ENCODE results near the gene PERM1. TPM values are rescaled to one million over a fixed set of nuclear protein-coding genes. Genes with fewer than 3 reads are reported as not detected.

Gene PERM1
- total and polyA plus RNA-seq, 4 donors: under 0.01 to 0.06 TPM; not detected in 2

GRCh38 chr1:964691-965525 lies 17.0 kb downstream of the PERM1 start (continued):
- TF ChIP-seq REST (IDR thresholded peaks at IDR 0.05) (no peak), NR2F2 (IDR thresholded peaks at IDR 0.05) (no peak)

- H3K4me1 ChIP-seq (ENCODE audit: control insufficient read depth in 4 of 4, insufficient read depth in 4 of 4, low read length in 3 of 4): peaks cover 6 to 28% (median 19%) of the 10 kb centered on the region in 4 donors
- H3K27ac ChIP-seq (ENCODE audit: low read depth in 1 of 2, low read length in 2 of 2): no peak overlapping the region
- H3K27me3 ChIP-seq (ENCODE audit: control insufficient read depth in 4 of 4, insufficient read depth in 4 of 4, low read length in 3 of 4): no peaks in the 10 kb centered on the region
- H3K9me3 ChIP-seq (ENCODE audit: control insufficient read depth in 4 of 4, low read length in 3 of 4): no peaks in the 10 kb centered on the region
- WGBS: 97% methylated on average over 47 of the region's 47 CpGs
- H3K9ac ChIP-seq (ENCODE audit: low read depth in 1 of 2, low read length in 2 of 2): no peak overlapping the region
- no peak for TF ChIP-seq REST (IDR thresholded peaks at IDR 0.05)
- no peak for TF ChIP-seq GABPA (IDR thresholded peaks at IDR 0.05 in 1 of 2, conservative IDR thresholded peaks at IDR 0.05 in 1 of 2)
- no peak for TF ChIP-seq HNF4A (conservative IDR thresholded peaks at IDR 0.05)
- TF ChIP-seq RXRA (IDR thresholded peaks at IDR 0.05): no peak
- no peak for TF ChIP-seq SP1 (IDR thresholded peaks at IDR 0.05)
- TF ChIP-seq EGR1 (IDR thresholded peaks at IDR 0.05; ENCODE audit: low read depth in 2 of 2): no peak
- no peak for TF ChIP-seq FOXA1 (IDR thresholded peaks at IDR 0.05)
- H3K4me3 ChIP-seq (ENCODE audit: low read depth in 1 of 3, low read length in 3 of 3): no peak overlapping the region
- DNase-seq (ENCODE audit: low spot score): no peak
- H3K36me3 ChIP-seq (ENCODE audit: control insufficient read depth in 4 of 4, insufficient read depth in 3 of 4, low read depth in 1 of 4, low read length in 3 of 4): peaks cover 0 to 6% (median 0%) of the 10 kb centered on the region in 4 donors
These were observed 18.0 kb downstream of the PERM1 start for GRCh38 chr1:963746-964525.

GRCh38 chr1:963301-963651 lies 18.6 kb downstream of the PERM1 start:
- Histone ChIP-seq H3K9ac (ENCODE audit: low read depth in 1 of 2, low read length in 2 of 2) (no peak overlapping the region), H3K27ac (ENCODE audit: low read depth in 1 of 2, low read length in 2 of 2) (no peak overlapping the region), H3K36me3 (ENCODE audit: control insufficient read depth in 4 of 4, insufficient read depth in 3 of 4, low read depth in 1 of 4, low read length in 3 of 4) (peaks cover 0 to 6% (median 0%) of the 10 kb centered on the region in 4 donors), H3K27me3 (ENCODE audit: control insufficient read depth in 4 of 4, insufficient read depth in 4 of 4, low read length in 3 of 4) (no peaks in the 10 kb centered on the region), H3K4me1 (ENCODE audit: control insufficient read depth in 4 of 4, insufficient read depth in 4 of 4, low read length in 3 of 4) (peaks cover 8 to 32% (median 23%) of the 10 kb centered on the region in 4 donors), H3K4me3 (ENCODE audit: low read depth in 1 of 3, low read length in 3 of 3) (no peak overlapping the region), H3K9me3 (ENCODE audit: control insufficient read depth in 4 of 4, low read length in 3 of 4) (no peaks in the 10 kb centered on the region)
- DNase-seq (ENCODE audit: low spot score): no peak
- no peak for TF ChIP-seq SP1 (IDR thresholded peaks at IDR 0.05)
- TF ChIP-seq YY1 (IDR thresholded peaks at IDR 0.05): no peak
- TF ChIP-seq NR2F2 (IDR thresholded peaks at IDR 0.05): no peak
- 91% methylated on average over 16 of the region's 16 CpGs for WGBS

All from liver (tissue), 9 donors.